GM21526 (cell line): ENCODE measurements around the gene LMNTD1.
A peak's percentile ranks its signal among the peaks of the same experiment; 100 is the strongest.
"Not testable (repeated sequence)": the region's sequence is repeated elsewhere in the genome, so short reads cannot be mapped to it uniquely, and the experiment has no call there.

Experiments used
- ATAC-seq: cut with Tn5 transposase; IDR thresholded peaks from one replicate; pipeline ENCODE4 v1.9.1; 2021; ENCODE audit warnings: moderate library complexity; ENCODE audit not compliant: unreplicated experiment, low FRiP score

Gene LMNTD1

GRCh38 chr12:25495331-25496097 is 57.6 kb downstream of the LMNTD1 start:
- no peak for ATAC-seq

DNA sequence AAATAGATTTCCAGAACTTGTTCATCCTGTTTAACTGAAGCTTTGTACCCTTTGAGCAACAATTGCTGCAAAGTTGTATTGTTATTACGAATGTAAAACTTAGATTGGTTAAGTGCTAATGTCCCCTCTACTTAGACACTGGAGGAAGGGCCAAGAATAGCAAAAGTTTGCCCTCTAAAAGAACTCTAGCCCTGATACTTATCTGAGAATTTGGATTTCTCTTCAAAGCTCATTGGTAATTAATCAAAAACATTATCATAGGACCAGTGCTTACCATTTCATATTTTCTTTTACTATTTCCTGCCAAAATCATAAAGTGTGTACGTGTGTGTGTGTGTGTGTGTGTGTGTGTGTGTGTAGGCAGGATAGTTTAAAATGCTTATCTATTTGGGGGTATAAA is 58.2 kb downstream of the LMNTD1 start:
- ATAC-seq: no peak

GRCh38 chr12:25493682-25494081 is 59.4 kb downstream of the LMNTD1 start:
- ATAC-seq: no peak

GRCh38 chr12:25491396-25492325 is 61.4 kb downstream of the LMNTD1 start:
- ATAC-seq: no peak

DNA sequence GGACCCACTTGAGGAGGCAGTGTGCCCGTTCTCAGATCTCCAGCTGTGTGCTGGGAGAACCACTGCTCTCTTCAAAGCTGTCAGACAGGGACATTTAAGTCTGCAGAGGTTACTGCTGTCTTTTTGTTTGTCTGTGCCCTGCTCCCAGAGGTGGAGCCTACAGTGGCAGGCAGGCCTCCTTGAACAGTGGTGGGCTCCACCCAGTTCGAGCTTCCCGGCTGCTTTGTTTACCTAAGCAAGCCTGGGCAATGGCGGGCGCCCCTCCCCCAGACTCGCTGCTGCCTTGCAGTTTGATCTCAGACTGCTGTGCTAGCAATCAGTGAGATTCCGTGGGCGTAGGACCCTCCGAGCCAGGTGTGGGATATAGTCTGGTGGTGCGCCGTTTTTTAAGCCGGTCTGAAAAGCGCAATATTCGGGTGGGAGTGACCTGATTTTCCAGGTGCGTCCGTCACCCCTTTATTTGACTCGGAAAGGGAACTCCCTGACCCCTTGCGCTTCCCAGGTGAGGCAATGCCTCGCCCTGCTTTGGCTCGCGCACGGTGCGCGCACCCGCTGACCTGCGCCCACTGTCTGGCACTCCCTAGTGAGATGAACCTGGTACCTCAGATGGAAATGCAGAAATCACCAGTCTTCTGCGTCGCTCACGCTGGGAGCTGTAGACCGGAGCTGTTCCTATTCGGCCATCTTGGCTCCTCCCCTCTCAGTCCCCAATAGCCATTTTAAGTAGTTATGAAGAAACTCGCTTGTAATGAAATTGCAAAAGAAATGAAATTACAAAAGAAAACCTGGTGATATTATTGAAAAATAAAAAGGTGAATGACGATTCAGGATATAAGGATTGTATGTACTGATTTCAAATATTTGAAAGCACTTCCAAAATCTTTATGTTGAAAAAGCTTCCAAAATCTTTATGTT is 63.9 kb downstream of the LMNTD1 start:
- ATAC-seq: not testable (repeated sequence)

- no peak for ATAC-seq
Measured at GRCh38 chr12:25482625-25483024, 70.5 kb downstream of the LMNTD1 start.

DNA sequence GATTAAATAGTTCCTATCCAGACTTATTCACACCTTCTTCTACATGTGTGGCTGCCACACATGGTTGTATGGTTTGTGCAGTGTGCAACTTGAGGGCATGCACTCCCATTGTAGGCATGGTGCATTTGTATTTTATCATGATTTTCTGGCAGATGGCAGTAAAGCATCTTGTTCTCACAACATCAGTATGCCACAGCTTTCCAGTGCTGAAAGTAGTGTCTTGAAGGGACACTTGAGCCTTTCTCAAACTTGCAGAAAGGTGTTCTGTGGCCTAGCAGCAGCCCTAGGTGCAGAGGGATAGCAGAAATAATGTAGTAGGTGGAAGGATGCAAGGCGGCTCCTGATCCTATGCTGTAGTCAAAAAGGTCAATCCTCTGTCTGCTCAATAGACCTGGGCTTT is 72.9 kb downstream of the LMNTD1 start:
- ATAC-seq: no peak

- no peak for ATAC-seq
Measured at GRCh38 chr12:25477217-25477616, 75.9 kb downstream of the LMNTD1 start.

GRCh38 chr12:25472453-25472852 is 80.6 kb downstream of the LMNTD1 start:
- no peak for ATAC-seq

DNA sequence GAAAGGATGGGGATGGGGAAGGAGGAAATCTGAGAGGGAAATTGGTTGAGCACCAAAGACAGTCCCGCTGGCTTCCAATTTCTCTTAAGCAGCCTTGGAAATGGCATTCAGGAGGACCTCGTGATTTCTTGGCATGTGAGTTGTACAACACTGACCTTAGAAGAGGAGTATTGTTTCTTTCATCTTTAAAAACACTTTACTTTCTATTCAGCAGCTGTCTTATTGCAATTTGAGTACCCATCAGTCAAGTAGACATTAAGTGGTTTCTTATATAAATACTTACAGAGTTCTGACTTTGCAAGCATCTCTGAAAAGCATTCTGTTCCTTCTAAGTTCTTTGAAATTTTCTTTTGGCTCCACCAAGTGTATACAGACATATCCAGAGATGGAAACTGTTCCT is 83.2 kb downstream of the LMNTD1 start:
- no peak for ATAC-seq

- ATAC-seq: no peak
Measured at GRCh38 chr12:25469368-25469767, 83.7 kb downstream of the LMNTD1 start.

DNA sequence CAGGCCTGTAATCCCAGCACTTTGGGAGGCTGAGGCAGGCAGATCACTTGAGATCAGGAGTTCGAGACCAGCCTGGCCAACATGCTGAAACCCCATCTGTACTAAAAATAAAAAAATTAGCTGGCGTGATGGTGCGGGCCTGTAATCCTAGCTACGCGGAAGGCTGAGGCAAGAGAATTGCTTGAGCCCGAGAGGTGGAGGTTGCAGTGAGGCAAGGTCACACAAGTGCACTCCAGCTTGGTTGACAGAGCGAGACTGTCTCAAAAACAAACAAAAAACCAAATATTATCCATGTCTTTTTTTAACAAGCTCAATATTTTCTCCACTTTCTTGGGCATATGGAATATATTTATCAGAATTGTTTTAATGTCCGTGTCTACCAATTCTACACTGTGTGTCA is 89.6 kb downstream of the LMNTD1 start:
- no peak for ATAC-seq

GRCh38 chr12:25463005-25463404 is 90.1 kb downstream of the LMNTD1 start:
- ATAC-seq: no peak

DNA sequence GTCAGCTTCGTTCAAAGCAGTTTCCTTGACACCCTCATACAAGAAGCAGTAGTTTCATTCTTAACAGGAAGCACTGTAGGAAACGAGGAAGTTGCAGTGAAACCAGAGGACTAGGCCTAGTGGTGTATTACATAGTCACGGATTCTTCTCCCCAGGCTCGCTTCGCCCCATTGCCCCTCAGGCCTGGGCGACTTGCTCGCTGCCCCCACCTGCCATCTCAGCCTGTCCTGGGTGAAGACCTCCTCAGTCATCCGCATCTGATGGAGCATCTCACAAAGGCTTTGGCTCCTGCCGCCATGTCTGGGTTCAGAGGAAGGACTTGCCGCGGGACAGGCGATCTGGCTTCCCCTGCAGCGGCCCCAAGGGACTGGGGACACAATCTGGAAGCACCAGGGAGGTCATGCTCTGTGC is 93.5 kb downstream of the LMNTD1 start:
- peak; percentile 88 for ATAC-seq

DNA sequence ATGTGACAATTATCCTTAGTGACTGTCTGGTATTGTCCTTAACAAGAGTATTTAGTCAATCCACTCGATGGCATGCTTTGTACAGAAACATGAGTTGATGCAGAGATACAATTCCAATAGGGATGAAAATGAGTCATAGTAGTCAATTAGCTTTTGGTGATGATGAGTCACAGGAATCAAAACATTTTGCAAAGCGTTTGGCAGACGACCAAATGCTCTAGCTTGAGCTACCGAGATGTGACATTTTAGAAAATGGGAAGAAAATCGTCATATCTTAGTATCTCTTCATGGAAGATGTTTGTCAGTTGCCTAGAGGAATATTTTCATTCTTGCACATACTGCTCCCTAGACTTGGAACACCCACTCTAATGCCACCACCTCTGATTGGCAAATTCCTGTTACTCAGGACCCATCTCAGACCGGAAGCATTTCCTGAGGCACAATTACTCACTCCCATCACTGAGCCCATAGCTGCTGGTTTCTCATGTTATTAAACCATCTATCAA is 95.0 kb downstream of the LMNTD1 start:
- ATAC-seq: no peak

DNA sequence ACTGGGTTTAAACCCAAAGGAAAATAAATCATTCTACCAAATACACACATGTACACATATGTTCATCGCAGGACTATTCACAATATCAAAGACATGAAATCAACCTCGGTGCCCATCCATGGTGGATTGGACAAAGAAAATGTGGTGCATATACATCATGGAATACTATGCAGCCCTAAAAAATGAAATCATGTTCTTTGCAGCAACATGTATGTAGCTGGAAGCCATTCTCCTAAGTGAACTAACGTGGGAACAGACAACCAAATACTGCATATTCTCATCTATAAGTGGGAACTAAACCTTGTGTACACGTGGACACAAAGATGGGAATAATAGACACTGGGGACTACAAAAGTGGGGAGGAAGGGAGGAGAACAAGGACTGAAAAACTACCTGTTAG is 96.6 kb downstream of the LMNTD1 start:
- no peak for ATAC-seq

GRCh38 chr12:25455696-25456095 is 97.4 kb downstream of the LMNTD1 start:
- ATAC-seq: no peak

DNA sequence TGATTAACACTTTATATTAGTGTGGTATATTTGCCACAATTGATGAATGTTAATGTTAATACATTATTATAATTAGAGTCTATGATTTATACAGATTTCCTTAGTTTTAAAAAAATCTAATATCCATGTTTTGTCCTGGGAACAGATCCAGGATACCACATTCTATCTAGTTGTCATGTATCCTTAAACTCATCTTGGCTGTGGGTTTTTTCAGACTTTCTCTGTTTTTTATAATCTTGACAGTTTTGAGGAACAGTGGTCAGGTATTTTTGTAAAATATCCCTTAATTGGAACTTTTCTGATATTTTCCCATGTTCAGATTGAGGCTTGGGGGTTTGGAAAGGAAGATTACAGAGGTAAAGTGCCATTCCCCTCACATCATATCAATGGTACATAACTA is 104.1 kb downstream of the LMNTD1 start:
- ATAC-seq: no peak

- no peak for ATAC-seq
Measured at GRCh38 chr12:25447046-25447445, 106.0 kb downstream of the LMNTD1 start.

GRCh38 chr12:25438638-25439037 is 114.4 kb downstream of the LMNTD1 start:
- no peak for ATAC-seq
